Ascending aorta (tissue), 2 donors: ENCODE measurements around the gene EREG. TPM values are rescaled to one million over a fixed set of nuclear protein-coding genes. Genes with fewer than 3 reads are reported as not detected.

Experiments used
- DNase-seq, 2 donors: peaks; one replicate each; pipeline ENCODE4 v3.0.0-alpha.2; 2019; ENCODE audit warnings: low spot score in 2 of 2
- H3K27ac ChIP-seq, 2 donors: fragments of 200-600 bp; sonication (generic); one replicate each; pipeline ENCODE4 v1.5.1; 2016 to 2017; ENCODE audit warnings: mild to moderate bottlenecking in 1 of 2
- H3K27me3 ChIP-seq: fragments of 200-600 bp; sonication (generic); one replicate; pipeline ENCODE4 v1.5.1; 2017
- H3K36me3 ChIP-seq, 2 donors: fragments of 200-600 bp; sonication (generic); one replicate each; pipeline ENCODE4 v1.5.1; 2016
- H3K4me1 ChIP-seq, 2 donors: fragments of 200-600 bp; sonication (generic); one replicate each; pipeline ENCODE4 v1.5.1; 2016 to 2017; ENCODE audit warnings: mild to moderate bottlenecking in 1 of 2
- H3K4me3 ChIP-seq, 2 donors: fragments of 200-600 bp; sonication (generic); one replicate each; pipeline ENCODE4 v1.5.1; 2016 to 2017; ENCODE audit warnings: mild to moderate bottlenecking in 1 of 2
- H3K9me3 ChIP-seq, 2 donors: fragments of 200-600 bp; sonication (generic); one replicate each; pipeline ENCODE4 v1.5.1; 2016
- CTCF ChIP-seq, 3 experiments: fragments of 200-600 bp in 2 of 3; fragments of 450-650 bp in 1 of 3; sonication (generic) in 2 of 3; IDR thresholded peaks; one replicate each; pipeline ENCODE4 v1.5.1; 2016 to 2019; ENCODE audit warnings: antibody characterized with exemption in 3 of 3, mild to moderate bottlenecking in 1 of 3, moderate library complexity in 1 of 3
- intact Hi-C: fragments of 100-400 bp; cut with DNase I; formaldehyde crosslinking; loops from one replicate; pipeline ENCODE4 v1.15.1; 2023
- total RNA-seq: library from RNA; depleted of rRNA; stranded (reverse); fragments of >200 nt; gene quantifications from one replicate; pipeline ENCODE4 v1.1.0, GENCODE V29; 2016

Gene EREG
- total RNA-seq, 1 donor from 2014 or later: not detected

- no peaks in the 10 kb centered on the region for H3K9me3 ChIP-seq
- H3K36me3 ChIP-seq: no peaks in the 10 kb centered on the region
- no peak for DNase-seq
- no peak overlapping the region for H3K4me3 ChIP-seq
- H3K27ac ChIP-seq: no peak overlapping the region
- no peaks in the 10 kb centered on the region for H3K27me3 ChIP-seq
- intact Hi-C loops: no loop called here
- no peaks in the 10 kb centered on the region for H3K4me1 ChIP-seq
- no peak for TF ChIP-seq CTCF (IDR thresholded peaks at IDR 0.05)
These were observed 24.5 kb downstream of the EREG start for GRCh38 chr4:74389494-74389893.

GRCh38 chr4:74390677-74391076 lies 25.7 kb downstream of the EREG start:
- Histone ChIP-seq H3K27ac (no peak overlapping the region), H3K4me3 (no peak overlapping the region), H3K36me3 (no peaks in the 10 kb centered on the region), H3K27me3 (no peaks in the 10 kb centered on the region), H3K9me3 (no peaks in the 10 kb centered on the region), H3K4me1 (no peaks in the 10 kb centered on the region)
- no peak for DNase-seq
- no peak for TF ChIP-seq CTCF (IDR thresholded peaks at IDR 0.05)
- intact Hi-C loops: no loop called here

GRCh38 chr4:74391346-74391745 lies 26.4 kb downstream of the EREG start:
- TF ChIP-seq CTCF (IDR thresholded peaks at IDR 0.05): no peak
- intact Hi-C loops: no loop called here
- no peaks in the 10 kb centered on the region for H3K9me3 ChIP-seq

GRCh38 chr4:74391890-74392475 lies 27.0 kb downstream of the EREG start:
- no peak overlapping the region for H3K4me3 ChIP-seq
- H3K27me3 ChIP-seq: no peaks in the 10 kb centered on the region
- no peak for DNase-seq
- no peak overlapping the region for H3K27ac ChIP-seq
- H3K36me3 ChIP-seq: no peaks in the 10 kb centered on the region
- no peaks in the 10 kb centered on the region for H3K4me1 ChIP-seq
- no peaks in the 10 kb centered on the region for H3K9me3 ChIP-seq
- intact Hi-C loops: no loop called here
- TF ChIP-seq CTCF (IDR thresholded peaks at IDR 0.05): no peak

More at GRCh38 chr4:74391346-74391745, 26.4 kb downstream of the EREG start:
- no peaks in the 10 kb centered on the region for H3K27me3 ChIP-seq
- H3K4me3 ChIP-seq: no peak overlapping the region
- no peak for DNase-seq
- no peaks in the 10 kb centered on the region for H3K4me1 ChIP-seq
- H3K36me3 ChIP-seq: no peaks in the 10 kb centered on the region
- no peak overlapping the region for H3K27ac ChIP-seq

GRCh38 chr4:74394476-74395136 lies 29.7 kb downstream of the EREG start:
- no peak for TF ChIP-seq CTCF (IDR thresholded peaks at IDR 0.05)
- no peak overlapping the region for H3K27ac ChIP-seq

More at GRCh38 chr4:74394476-74395136, 29.7 kb downstream of the EREG start:
- Histone ChIP-seq H3K9me3 (no peaks in the 10 kb centered on the region), H3K27me3 (no peaks in the 10 kb centered on the region), H3K4me1 (no peaks in the 10 kb centered on the region), H3K36me3 (no peaks in the 10 kb centered on the region), H3K4me3 (no peak overlapping the region)
- intact Hi-C loops: no loop called here
- no peak for DNase-seq
